ENCODE measurements around the gene SEMA6A. TPM values are rescaled to one million over a fixed set of nuclear protein-coding genes. Genes with fewer than 3 reads are reported as not detected.

Gene SEMA6A
- polyA plus RNA-seq, 1 donor (not counting 4 experiments of a cell fraction or from before 2014, with no cell fraction given): 0.68 TPM

- TF ChIP-seq, protein P1, sequence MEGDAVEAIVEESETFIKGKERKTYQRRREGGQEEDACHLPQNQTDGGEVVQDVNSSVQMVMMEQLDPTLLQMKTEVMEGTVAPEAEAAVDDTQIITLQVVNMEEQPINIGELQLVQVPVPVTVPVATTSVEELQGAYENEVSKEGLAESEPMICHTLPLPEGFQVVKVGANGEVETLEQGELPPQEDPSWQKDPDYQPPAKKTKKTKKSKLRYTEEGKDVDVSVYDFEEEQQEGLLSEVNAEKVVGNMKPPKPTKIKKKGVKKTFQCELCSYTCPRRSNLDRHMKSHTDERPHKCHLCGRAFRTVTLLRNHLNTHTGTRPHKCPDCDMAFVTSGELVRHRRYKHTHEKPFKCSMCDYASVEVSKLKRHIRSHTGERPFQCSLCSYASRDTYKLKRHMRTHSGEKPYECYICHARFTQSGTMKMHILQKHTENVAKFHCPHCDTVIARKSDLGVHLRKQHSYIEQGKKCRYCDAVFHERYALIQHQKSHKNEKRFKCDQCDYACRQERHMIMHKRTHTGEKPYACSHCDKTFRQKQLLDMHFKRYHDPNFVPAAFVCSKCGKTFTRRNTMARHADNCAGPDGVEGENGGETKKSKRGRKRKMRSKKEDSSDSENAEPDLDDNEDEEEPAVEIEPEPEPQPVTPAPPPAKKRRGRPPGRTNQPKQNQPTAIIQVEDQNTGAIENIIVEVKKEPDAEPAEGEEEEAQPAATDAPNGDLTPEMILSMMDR (optimal IDR thresholded peaks at IDR 0.05 in 1 of 3, IDR thresholded peaks at IDR 0.05 in 1 of 3, conservative IDR thresholded peaks at IDR 0.05 in 1 of 3; ENCODE audit: extremely low read depth in 1 of 3, insufficient read depth in 2 of 3, low read length in 3 of 3): no peak
- no peak for TF ChIP-seq EZH2 (IDR thresholded peaks at IDR 0.05; ENCODE audit: low read length)
- Histone ChIP-seq H3K9me1 (ENCODE audit: control insufficient read depth, extremely low read depth, insufficient read depth, low read length) (no peaks in the 10 kb centered on the region), H4K20me1 (ENCODE audit: control insufficient read depth, extremely low read depth, insufficient read depth, low read length) (no peaks in the 10 kb centered on the region), H2AFZ (ENCODE audit: control insufficient read depth, low read length) (no peak overlapping the region), H3K79me2 (ENCODE audit: control insufficient read depth, insufficient read depth, low read length) (no peaks in the 10 kb centered on the region), H3K27me3 (ENCODE audit: control insufficient read depth, extremely low read depth, insufficient read depth, low read length) (peaks cover 10% of the 10 kb centered on the region), H3K9me3 (ENCODE audit: control insufficient read depth, low read depth, low read length) (no peaks in the 10 kb centered on the region), H3K4me2 (ENCODE audit: control insufficient read depth, extremely low read depth, insufficient read depth, low read depth, low read length) (no peak overlapping the region), H3K4me1 (ENCODE audit: control insufficient read depth, extremely low read depth, insufficient read depth, low read length) (no peaks in the 10 kb centered on the region), H3K36me3 (ENCODE audit: control insufficient read depth in 2 of 2, extremely low read depth in 1 of 2, insufficient read depth in 2 of 2, low read length in 2 of 2) (no peaks in the 10 kb centered on the region), H3K9ac (ENCODE audit: control insufficient read depth, extremely low read depth, insufficient read depth, low read length) (no peak overlapping the region), H3K27ac (ENCODE audit: control insufficient read depth, insufficient read depth, low read length) (no peak overlapping the region), H3K4me3 (ENCODE audit: control insufficient read depth in 2 of 3, extremely low read depth in 1 of 3, insufficient read depth in 2 of 3, low read depth in 1 of 3, low read length in 3 of 3) (no peak overlapping the region)
- no peak for DNase-seq (ENCODE audit: low read depth, low spot score)
- dilution Hi-C loops (cut with MboI; ENCODE audit: extremely low pct_ligation_motif_present, low sequenced_read_pairs): no loop called here
- FAIRE-seq: no peak
These were observed 9.7 kb downstream of the SEMA6A start for GRCh38 chr5:116564756-116565490.

- DNase-seq (ENCODE audit: low read depth, low spot score): no peak
- dilution Hi-C loops (cut with MboI; ENCODE audit: extremely low pct_ligation_motif_present, low sequenced_read_pairs): no loop called here
- Histone ChIP-seq H3K79me2 (ENCODE audit: control insufficient read depth, insufficient read depth, low read length) (no peaks in the 10 kb centered on the region), H3K27ac (ENCODE audit: control insufficient read depth, insufficient read depth, low read length) (no peak overlapping the region), H3K9me3 (ENCODE audit: control insufficient read depth, low read depth, low read length) (no peaks in the 10 kb centered on the region), H3K9ac (ENCODE audit: control insufficient read depth, extremely low read depth, insufficient read depth, low read length) (no peak overlapping the region), H3K36me3 (ENCODE audit: control insufficient read depth in 2 of 2, extremely low read depth in 1 of 2, insufficient read depth in 2 of 2, low read length in 2 of 2) (no peaks in the 10 kb centered on the region), H4K20me1 (ENCODE audit: control insufficient read depth, extremely low read depth, insufficient read depth, low read length) (no peaks in the 10 kb centered on the region), H3K4me3 (ENCODE audit: control insufficient read depth in 2 of 3, extremely low read depth in 1 of 3, insufficient read depth in 2 of 3, low read depth in 1 of 3, low read length in 3 of 3) (no peak overlapping the region), H3K4me1 (ENCODE audit: control insufficient read depth, extremely low read depth, insufficient read depth, low read length) (no peaks in the 10 kb centered on the region), H3K9me1 (ENCODE audit: control insufficient read depth, extremely low read depth, insufficient read depth, low read length) (no peaks in the 10 kb centered on the region), H3K4me2 (ENCODE audit: control insufficient read depth, extremely low read depth, insufficient read depth, low read depth, low read length) (no peak overlapping the region), H2AFZ (ENCODE audit: control insufficient read depth, low read length) (no peak overlapping the region), H3K27me3 (ENCODE audit: control insufficient read depth, extremely low read depth, insufficient read depth, low read length) (peaks cover 4% of the 10 kb centered on the region)
- TF ChIP-seq, protein P1 (optimal IDR thresholded peaks at IDR 0.05 in 1 of 3, IDR thresholded peaks at IDR 0.05 in 1 of 3, conservative IDR thresholded peaks at IDR 0.05 in 1 of 3; ENCODE audit: extremely low read depth in 1 of 3, insufficient read depth in 2 of 3, low read length in 3 of 3): no peak
- TF ChIP-seq EZH2 (IDR thresholded peaks at IDR 0.05; ENCODE audit: low read length): no peak
- FAIRE-seq: no peak
These were observed 10.3 kb downstream of the SEMA6A start for GRCh38 chr5:116564312-116564711.
